ENCODE results near the gene PTPN3. TPM values are rescaled to one million over a fixed set of nuclear protein-coding genes. Genes with fewer than 3 reads are reported as not detected.

PTPN3 gene
- total RNA-seq, 3 donors from 2014 or later (not counting 1 experiment from before 2014, with no cell fraction given), result not detected

DNA sequence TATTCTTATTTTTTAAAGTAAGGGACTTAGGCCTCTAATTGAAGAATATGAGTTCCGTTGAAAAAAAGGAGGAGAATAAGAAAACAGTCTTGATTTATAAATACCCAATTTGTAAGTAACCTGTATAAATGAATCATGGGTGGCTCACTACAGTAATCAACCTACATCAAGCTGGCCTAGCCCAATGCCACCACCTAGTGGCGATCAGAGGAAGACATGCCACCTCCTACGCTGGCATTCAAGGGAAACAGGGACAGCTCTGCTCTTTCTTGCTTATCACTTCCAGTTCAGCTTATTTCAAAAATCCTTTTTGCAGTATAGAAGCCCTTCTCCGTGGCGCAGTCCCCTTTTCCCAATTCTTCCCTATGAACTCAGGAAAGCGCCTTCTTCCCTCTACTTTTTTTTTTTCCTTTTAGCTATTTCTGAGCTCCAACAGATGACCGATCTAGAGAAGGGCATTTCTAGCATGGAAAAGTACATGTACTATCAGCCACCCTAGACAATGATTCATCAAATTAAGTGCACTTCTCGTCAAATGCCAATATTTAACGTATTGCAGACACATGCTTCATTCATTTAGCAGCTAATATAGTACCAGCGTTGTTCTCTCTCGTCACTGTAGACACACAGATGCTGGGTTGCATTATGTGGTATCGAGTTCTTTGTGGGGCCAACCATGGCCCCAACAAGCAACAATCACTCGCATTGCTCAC lies 28.3 kb downstream of the PTPN3 start:
- DNase-seq, result peak in 1 of 2 donors; percentile 68
- Mint-ChIP-seq H3K9me3 (no peaks in the 10 kb centered on the region), H3K4me1 (no peaks in the 10 kb centered on the region), H3K27ac (no peak overlapping the region), H3K36me3 (no peaks in the 10 kb centered on the region), H3K27me3 (ENCODE audit: low read depth in 2 of 2) (peaks cover 11 to 13% of the 10 kb centered on the region in 2 donors), H3K4me3 (no peak overlapping the region)
- Histone ChIP-seq H3K9me3 (ENCODE audit: control insufficient read depth, insufficient read depth, low read length) (no peaks in the 10 kb centered on the region), H3K36me3 (ENCODE audit: control insufficient read depth, insufficient read depth, low read length) (no peaks in the 10 kb centered on the region), H3K27ac (ENCODE audit: low read length) (no peak overlapping the region), H3K4me1 (ENCODE audit: control insufficient read depth, insufficient read depth, low read length) (no peaks in the 10 kb centered on the region), H3K4me3 (ENCODE audit: low read length) (no peak overlapping the region), H3K27me3 (ENCODE audit: control insufficient read depth, insufficient read depth, low read length) (no peaks in the 10 kb centered on the region)
- peak; percentile 38 to 82 (median 63) for ATAC-seq
- intact Hi-C loops (cut with micrococcal nuclease), result no loop called here
- 44% methylated on average over 12 of the region's 13 CpGs for WGBS (ENCODE audit: insufficient coverage)
- TF ChIP-seq, protein P1, sequence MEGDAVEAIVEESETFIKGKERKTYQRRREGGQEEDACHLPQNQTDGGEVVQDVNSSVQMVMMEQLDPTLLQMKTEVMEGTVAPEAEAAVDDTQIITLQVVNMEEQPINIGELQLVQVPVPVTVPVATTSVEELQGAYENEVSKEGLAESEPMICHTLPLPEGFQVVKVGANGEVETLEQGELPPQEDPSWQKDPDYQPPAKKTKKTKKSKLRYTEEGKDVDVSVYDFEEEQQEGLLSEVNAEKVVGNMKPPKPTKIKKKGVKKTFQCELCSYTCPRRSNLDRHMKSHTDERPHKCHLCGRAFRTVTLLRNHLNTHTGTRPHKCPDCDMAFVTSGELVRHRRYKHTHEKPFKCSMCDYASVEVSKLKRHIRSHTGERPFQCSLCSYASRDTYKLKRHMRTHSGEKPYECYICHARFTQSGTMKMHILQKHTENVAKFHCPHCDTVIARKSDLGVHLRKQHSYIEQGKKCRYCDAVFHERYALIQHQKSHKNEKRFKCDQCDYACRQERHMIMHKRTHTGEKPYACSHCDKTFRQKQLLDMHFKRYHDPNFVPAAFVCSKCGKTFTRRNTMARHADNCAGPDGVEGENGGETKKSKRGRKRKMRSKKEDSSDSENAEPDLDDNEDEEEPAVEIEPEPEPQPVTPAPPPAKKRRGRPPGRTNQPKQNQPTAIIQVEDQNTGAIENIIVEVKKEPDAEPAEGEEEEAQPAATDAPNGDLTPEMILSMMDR (IDR thresholded peaks at IDR 0.05), result peak; percentile 63

DNA sequence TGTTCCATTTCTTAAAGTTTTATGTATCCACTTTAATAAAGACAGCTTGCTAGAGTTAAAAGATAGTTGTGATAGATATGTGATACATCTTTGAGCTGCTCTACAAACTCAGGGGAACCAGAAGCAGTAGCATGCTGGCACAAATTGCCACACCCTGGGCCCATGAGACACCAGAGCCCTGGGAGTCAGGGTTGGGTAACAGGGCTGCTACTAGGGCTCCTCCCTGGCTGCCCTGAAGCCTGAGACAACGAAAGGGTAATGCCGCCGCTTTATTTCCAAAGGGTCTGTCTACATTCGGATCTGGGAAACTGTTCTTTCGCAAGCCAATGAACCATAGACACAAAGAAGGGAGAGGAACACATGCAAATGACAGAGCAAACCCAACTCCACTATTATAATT lies 29.2 kb downstream of the PTPN3 start:
- no peaks in the 10 kb centered on the region for H3K9me3 ChIP-seq (ENCODE audit: control insufficient read depth, insufficient read depth, low read length)
- no peaks in the 10 kb centered on the region for H3K9me3 Mint-ChIP-seq
- intact Hi-C loops (cut with micrococcal nuclease), result no loop called here
- no peak overlapping the region for H3K4me3 Mint-ChIP-seq
- H3K4me1 Mint-ChIP-seq, result no peaks in the 10 kb centered on the region
- no peak overlapping the region for H3K27ac Mint-ChIP-seq
- H3K36me3 ChIP-seq (ENCODE audit: control insufficient read depth, insufficient read depth, low read length), result no peaks in the 10 kb centered on the region
- no peak for ATAC-seq
- H3K27ac ChIP-seq (ENCODE audit: low read length), result no peak overlapping the region
- TF ChIP-seq, protein P1 (IDR thresholded peaks at IDR 0.05), result no peak
- DNase-seq, result no peak
- no peaks in the 10 kb centered on the region for H3K36me3 Mint-ChIP-seq
- no peaks in the 10 kb centered on the region for H3K27me3 ChIP-seq (ENCODE audit: control insufficient read depth, insufficient read depth, low read length)
- WGBS (ENCODE audit: insufficient coverage), result 86% methylated on average over 5 of the region's 5 CpGs
- no peaks in the 10 kb centered on the region for H3K4me1 ChIP-seq (ENCODE audit: control insufficient read depth, insufficient read depth, low read length)
- H3K27me3 Mint-ChIP-seq (ENCODE audit: low read depth in 2 of 2), result peaks cover 6 to 13% of the 10 kb centered on the region in 2 donors
- no peak overlapping the region for H3K4me3 ChIP-seq (ENCODE audit: low read length)

DNA sequence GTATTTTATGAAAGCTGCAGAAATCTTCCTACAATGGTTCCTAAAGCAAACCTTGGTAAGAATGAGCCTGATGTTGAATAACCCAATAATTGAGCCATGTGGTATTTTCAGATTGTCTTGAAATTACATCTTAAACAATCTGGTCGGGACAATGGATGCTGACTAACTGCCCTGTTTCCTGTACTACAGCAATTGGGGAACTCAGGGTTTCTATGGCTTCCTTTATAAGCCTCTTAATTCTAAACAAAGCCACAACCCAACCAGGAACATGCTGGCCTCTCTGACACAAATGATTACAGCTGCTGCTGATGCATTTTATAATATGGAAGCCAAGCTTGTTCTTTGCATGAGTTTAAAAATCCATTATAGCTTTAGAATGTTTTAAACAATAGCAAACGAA lies 30.2 kb downstream of the PTPN3 start:
- Mint-ChIP-seq H3K36me3 (no peaks in the 10 kb centered on the region), H3K4me1 (no peaks in the 10 kb centered on the region), H3K27ac (no peak overlapping the region), H3K4me3 (no peak overlapping the region), H3K9me3 (no peaks in the 10 kb centered on the region), H3K27me3 (ENCODE audit: low read depth in 2 of 2) (peaks cover 3 to 22% of the 10 kb centered on the region in 2 donors)
- Histone ChIP-seq H3K27ac (ENCODE audit: low read length) (no peak overlapping the region), H3K27me3 (ENCODE audit: control insufficient read depth, insufficient read depth, low read length) (no peaks in the 10 kb centered on the region), H3K4me1 (ENCODE audit: control insufficient read depth, insufficient read depth, low read length) (no peaks in the 10 kb centered on the region), H3K9me3 (ENCODE audit: control insufficient read depth, insufficient read depth, low read length) (no peaks in the 10 kb centered on the region), H3K36me3 (ENCODE audit: control insufficient read depth, insufficient read depth, low read length) (no peaks in the 10 kb centered on the region), H3K4me3 (ENCODE audit: low read length) (no peak overlapping the region)
- TF ChIP-seq, protein P1 (IDR thresholded peaks at IDR 0.05), result no peak
- 5% methylated on average over 2 of the region's 2 CpGs for WGBS (ENCODE audit: insufficient coverage)
- intact Hi-C loops (cut with micrococcal nuclease), result no loop called here
- ATAC-seq, result no peak
- no peak for DNase-seq

Data from natural killer cell (primary cell).